CD14-positive monocyte (primary cell): ENCODE results near the gene SLC35B3. TPM values are rescaled to one million over a fixed set of nuclear protein-coding genes. Genes with fewer than 3 reads are reported as not detected.

Source experiments
- DNase-seq, 3 donors: peaks; one replicate each; pipeline ENCODE4 v3.0.0-alpha.2; 2011 to 2022
- H2AFZ ChIP-seq: 2 replicates; pipeline ENCODE4 v1.6.0; 2012; ENCODE audit warnings: mild to moderate bottlenecking, low read depth, low read length, inconsistent platforms; ENCODE audit not compliant: insufficient read depth, poor library complexity, severe bottlenecking
- H3K27ac ChIP-seq, 2 donors: 1 replicate in 1 of 2; 2 replicates in 1 of 2; pipeline ENCODE4 v1.5.1; 2012 to 2013; ENCODE audit warnings: low read length in 2 of 2, control low read depth in 1 of 2, inconsistent platforms in 1 of 2, low read depth in 1 of 2, mild to moderate bottlenecking in 1 of 2
- H3K27me3 ChIP-seq, 2 donors: one replicate each; pipeline versions ENCODE4 v1.6.0 to v1.6.1; 2011 to 2013; ENCODE audit warnings: low read length in 2 of 2; ENCODE audit not compliant: control insufficient read depth in 2 of 2, insufficient read depth in 2 of 2
- H3K36me3 ChIP-seq, 2 donors: replicated peaks in 1 of 2; 1 replicate in 1 of 2; 2 replicates in 1 of 2; pipeline versions ENCODE4 v1.5.1 to v1.6.1; 2012 to 2013; ENCODE audit warnings: low read length in 2 of 2, control low read depth in 1 of 2, inconsistent platforms in 1 of 2, mild to moderate bottlenecking in 1 of 2; ENCODE audit not compliant: insufficient read depth in 2 of 2, control insufficient read depth in 1 of 2
- H3K4me1 ChIP-seq, 2 donors: 1 replicate in 1 of 2; 2 replicates in 1 of 2; pipeline versions ENCODE4 v1.5.1 to v1.6.1; 2012 to 2013; ENCODE audit warnings: low read length in 2 of 2, control low read depth in 1 of 2, inconsistent platforms in 1 of 2, mild to moderate bottlenecking in 1 of 2, moderate library complexity in 1 of 2; ENCODE audit not compliant: insufficient read depth in 2 of 2, control insufficient read depth in 1 of 2
- H3K4me2 ChIP-seq: replicated peaks from 2 replicates; pipeline ENCODE3; 2012; ENCODE audit warnings: low read length, moderate library complexity, mild to moderate bottlenecking; ENCODE audit not compliant: poor library complexity, severe bottlenecking; ENCODE audit errors: extremely low read depth
- H3K4me3 ChIP-seq, 3 experiments: fragments of 200-600 bp in 1 of 3; sonication (generic) in 1 of 3; replicated peaks in 1 of 3; 1 replicate in 2 of 3; 2 replicates in 1 of 3; pipeline ENCODE4 v1.5.1; 2011 to 2013; ENCODE audit warnings: low read length in 3 of 3, mild to moderate bottlenecking in 3 of 3, control low read depth in 2 of 3, low read depth in 2 of 3, inconsistent platforms in 1 of 3, moderate library complexity in 1 of 3
- H3K79me2 ChIP-seq: 2 replicates; pipeline ENCODE4 v1.6.0; 2012; ENCODE audit warnings: mild to moderate bottlenecking, control low read depth, inconsistent platforms, low read length, moderate library complexity; ENCODE audit not compliant: insufficient read depth
- H3K9ac ChIP-seq: 2 replicates; pipeline ENCODE4 v1.6.0; 2017; ENCODE audit warnings: low read length, mild to moderate bottlenecking; ENCODE audit not compliant: insufficient read depth, poor library complexity, severe bottlenecking
- H3K9me3 ChIP-seq, 2 donors: replicated peaks in 1 of 2; 1 replicate in 1 of 2; 2 replicates in 1 of 2; pipeline versions ENCODE4 v1.5.1 to v1.6.1; 2012 to 2013; ENCODE audit warnings: low read length in 2 of 2, control low read depth in 1 of 2; ENCODE audit not compliant: control insufficient read depth in 1 of 2, insufficient read depth in 1 of 2
- H4K20me1 ChIP-seq: 2 replicates; pipeline ENCODE4 v1.6.0; 2012; ENCODE audit warnings: mild to moderate bottlenecking, low read length, control low read depth, moderate library complexity; ENCODE audit not compliant: insufficient read depth
- H3K27ac Mint-ChIP-seq, 7 donors: one replicate each; pipeline ENCODE4 v1.8.0; 2020; ENCODE audit warnings: mild to moderate bottlenecking in 7 of 7, mixed read lengths in 7 of 7, moderate library complexity in 6 of 7, inconsistent platforms in 2 of 7
- H3K27me3 Mint-ChIP-seq, 3 donors: one replicate each; pipeline ENCODE4 v1.8.0; 2021 to 2022; ENCODE audit warnings: low read depth in 3 of 3, mild to moderate bottlenecking in 3 of 3, mixed read lengths in 3 of 3, moderate library complexity in 3 of 3, inconsistent platforms in 1 of 3
- H3K36me3 Mint-ChIP-seq, 2 donors: one replicate each; pipeline ENCODE4 v1.8.0; 2020; ENCODE audit warnings: mixed read lengths in 2 of 2, inconsistent platforms in 1 of 2, mild to moderate bottlenecking in 1 of 2
- H3K4me1 Mint-ChIP-seq: one replicate; pipeline ENCODE4 v1.8.0; 2020; ENCODE audit warnings: mild to moderate bottlenecking, mixed read lengths
- H3K4me3 Mint-ChIP-seq, 2 donors: one replicate each; pipeline ENCODE4 v1.8.0; 2020; ENCODE audit warnings: mild to moderate bottlenecking in 2 of 2, mixed read lengths in 2 of 2, moderate library complexity in 1 of 2
- H3K9me3 Mint-ChIP-seq, 7 donors: one replicate each; pipeline ENCODE4 v1.8.0; 2020 to 2022; ENCODE audit warnings: mixed read lengths in 7 of 7, mild to moderate bottlenecking in 6 of 7, moderate library complexity in 6 of 7, inconsistent platforms in 2 of 7
- CTCF ChIP-seq: fragments of 200-600 bp; IDR thresholded peaks from one replicate; pipeline ENCODE4 v1.8.0; 2022; ENCODE audit warnings: antibody characterized with exemption, mild to moderate bottlenecking
- WGBS: methylation state at CpG from one replicate; pipeline ENCODE4 v1.1.5; 2013; ENCODE audit warnings: missing lambda C conversion rate; ENCODE audit not compliant: insufficient coverage; 5-methylcytosine and 5-hydroxymethylcytosine counted together
- intact Hi-C, 2 donors: fragments of 100-400 bp; cut with micrococcal nuclease; formaldehyde crosslinking; loops; one replicate each; pipeline versions ENCODE4 v1.15.0 to v1.15.1; 2023
- polyA plus RNA-seq, 3 donors: library from polyadenylated mRNA; depleted of rRNA in 1 of 3; unstranded in 2 of 3; stranded (reverse) in 1 of 3; fragments of 300-500 nt in 2 of 3; fragments of >200 nt in 1 of 3; fragmentation: Illumina TruSeq in 2 of 3; gene quantifications; 1 replicate in 2 of 3; 2 replicates in 1 of 3; pipeline ENCODE4 v1.2.3, GENCODE V29; 2012 to 2021

Gene SLC35B3
- polyA plus RNA-seq, 3 donors = 7.9 to 14.0 (median 9.3) TPM

GRCh38 chr6:8442150-8442549 lies 6.8 kb upstream of the SLC35B3 start:
- Histone ChIP-seq H3K9ac (no peak overlapping the region), H3K4me2 (no peak overlapping the region), H3K4me3 (no peak overlapping the region), H3K27me3 (no peaks in the 10 kb centered on the region), H4K20me1 (no peaks in the 10 kb centered on the region), H3K27ac (no peak overlapping the region), H3K9me3 (no peaks in the 10 kb centered on the region), H3K79me2 (no peaks in the 10 kb centered on the region), H3K36me3 (no peaks in the 10 kb centered on the region), H2AFZ (no peak overlapping the region), H3K4me1 (no peaks in the 10 kb centered on the region)
- Mint-ChIP-seq H3K9me3 (peaks cover 0 to 7% (median 5%) of the 10 kb centered on the region in 7 donors), H3K36me3 (no peaks in the 10 kb centered on the region), H3K4me3 (no peak overlapping the region), H3K27me3 (peaks cover 1 to 10% (median 6%) of the 10 kb centered on the region in 3 donors), H3K4me1 (no peaks in the 10 kb centered on the region), H3K27ac (no peak overlapping the region)
- intact Hi-C loops = no loop called here
- no CpG with 5 or more reads among the region's 1 CpG for WGBS
- DNase-seq = no peak
- TF ChIP-seq CTCF = no peak

GRCh38 chr6:8441452-8441851 lies 6.1 kb upstream of the SLC35B3 start:
- H3K4me2 ChIP-seq = no peak overlapping the region
- DNase-seq = no peak
- H3K27ac ChIP-seq = no peak overlapping the region
- H3K27me3 Mint-ChIP-seq = peaks cover 1 to 10% (median 6%) of the 10 kb centered on the region in 3 donors
- H3K4me3 ChIP-seq = no peak overlapping the region
- H3K36me3 Mint-ChIP-seq = no peaks in the 10 kb centered on the region
- H3K4me3 Mint-ChIP-seq = no peak overlapping the region
- WGBS = 80% methylated on average over 1 of the region's 1 CpG
- no peaks in the 10 kb centered on the region for H4K20me1 ChIP-seq
- H3K27ac Mint-ChIP-seq = no peak overlapping the region
- H3K27me3 ChIP-seq = no peaks in the 10 kb centered on the region
- H3K4me1 ChIP-seq = no peaks in the 10 kb centered on the region
- no peak overlapping the region for H2AFZ ChIP-seq
- H3K9ac ChIP-seq = no peak overlapping the region
- no peaks in the 10 kb centered on the region for H3K36me3 ChIP-seq
- H3K9me3 ChIP-seq = no peaks in the 10 kb centered on the region
- no peaks in the 10 kb centered on the region for H3K79me2 ChIP-seq
- H3K4me1 Mint-ChIP-seq = peaks cover 2% of the 10 kb centered on the region
- TF ChIP-seq CTCF = no peak
- intact Hi-C loops = no loop called here
- peaks cover 0 to 7% (median 5%) of the 10 kb centered on the region in 7 donors for H3K9me3 Mint-ChIP-seq
